Epithelial cell of umbilical artery (primary cell): ENCODE measurements around the gene RAB3C. TPM values are rescaled to one million over a fixed set of nuclear protein-coding genes. Genes with fewer than 3 reads are reported as not detected.

ENCODE experiments used
- total RNA-seq: library from RNA; depleted of rRNA; stranded (reverse); fragments of >200 nt; gene quantifications from 2 replicates; pipeline ENCODE4 v1.2.3, GENCODE V29; 2014

RAB3C gene, protein sequence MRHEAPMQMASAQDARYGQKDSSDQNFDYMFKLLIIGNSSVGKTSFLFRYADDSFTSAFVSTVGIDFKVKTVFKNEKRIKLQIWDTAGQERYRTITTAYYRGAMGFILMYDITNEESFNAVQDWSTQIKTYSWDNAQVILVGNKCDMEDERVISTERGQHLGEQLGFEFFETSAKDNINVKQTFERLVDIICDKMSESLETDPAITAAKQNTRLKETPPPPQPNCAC
- under 0.01 TPM in 1 of 2 replicates, not detected in the other for total RNA-seq

DNA sequence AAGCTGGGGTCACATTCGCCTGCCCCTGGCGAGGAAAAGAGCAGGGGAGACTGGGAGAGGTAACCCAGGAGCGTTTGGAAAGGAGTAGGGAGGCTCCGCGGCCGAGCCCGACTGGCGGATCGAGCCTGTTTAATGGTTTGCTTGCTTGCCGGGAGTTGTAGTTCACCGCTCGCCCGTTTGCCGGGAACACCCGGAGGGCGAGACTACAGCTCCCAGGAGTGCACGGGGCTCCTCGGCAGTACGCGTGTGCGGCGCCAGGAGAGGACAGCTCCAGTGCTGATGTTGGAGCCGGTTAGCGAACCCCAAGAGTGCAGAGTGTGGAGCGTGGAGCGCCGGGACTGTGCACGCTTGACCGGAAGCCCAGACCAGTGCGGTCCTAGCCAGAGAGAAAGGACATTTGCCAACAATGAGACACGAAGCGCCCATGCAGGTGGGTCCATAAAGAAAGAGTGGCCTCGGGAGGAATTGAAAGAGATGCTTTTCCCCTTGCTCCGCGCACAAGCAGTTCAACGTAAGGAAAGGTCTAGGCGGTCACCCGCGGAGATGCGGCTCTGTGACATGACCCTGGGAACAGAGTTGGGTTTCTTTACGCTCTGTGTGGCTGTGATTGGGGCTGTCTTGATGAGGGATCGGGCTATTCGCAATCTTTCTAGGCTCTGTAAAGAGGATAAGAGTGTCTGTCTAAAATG lies at the start of gene RAB3C:
RAB3C (plus strand) TSS at position 273 of the 689 bp plus-strand sequence; CDS start at position 407, 134 bp downstream.

Other genes with a start within 250 kb of the RAB3C start
- gene PLK2, start 123.0 kb upstream of the RAB3C start, total RNA-seq = 852 and 1,060 TPM in 2 replicates
- not detected in 2 replicates for gene GAPT, start 91.6 kb upstream of the RAB3C start, total RNA-seq